DOHH2 (cell line): ENCODE results near the gene PRICKLE4.

Source experiments
- CTCF ChIP-seq: fragments of 200-600 bp; sonication (generic); IDR thresholded peaks from one replicate; pipeline ENCODE4 v1.5.1; 2014; ENCODE audit warnings: antibody characterized with exemption, mild to moderate bottlenecking, low read depth, low read length; ENCODE audit not compliant: poor library complexity, severe bottlenecking
- EZH2phosphoT487 ChIP-seq: fragments of 200-600 bp; sonication (generic); IDR thresholded peaks from 2 replicates; pipeline ENCODE4 v1.6.1; 2017; ENCODE audit warnings: borderline replicate concordance, mild to moderate bottlenecking, antibody characterized with exemption, low read length, moderate library complexity, mixed read lengths

DNA sequence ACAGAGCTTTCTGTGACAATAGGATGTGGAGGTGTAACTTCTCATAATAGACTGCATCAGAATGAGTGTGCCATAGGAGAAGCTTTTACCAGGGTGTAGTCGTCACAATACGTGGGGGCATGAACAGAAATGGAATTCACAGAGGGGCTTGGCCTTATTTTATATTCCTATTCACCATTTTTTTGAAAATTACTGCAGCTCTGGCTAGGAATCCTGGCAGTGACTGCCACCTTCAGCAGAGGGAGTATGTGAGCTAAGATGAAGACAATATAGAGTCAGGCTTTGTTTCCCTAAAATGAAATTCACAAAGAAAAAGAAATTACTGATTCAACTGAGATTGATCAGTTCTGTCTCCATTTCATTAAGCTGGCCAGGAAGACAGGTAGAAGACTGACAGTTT, 20.8 kb downstream of the PRICKLE4 start:
- peak; percentile 48 for TF ChIP-seq CTCF
- TF ChIP-seq EZH2phosphoT487 = no peak
